HG03175 (cell line): ENCODE results near the gene BCL11A.

ENCODE experiments used
- ATAC-seq: cut with Tn5 transposase; IDR thresholded peaks from one replicate; pipeline ENCODE4 v1.9.1; 2021; ENCODE audit warnings: mild to moderate bottlenecking, moderate library complexity; ENCODE audit not compliant: unreplicated experiment

BCL11A gene

GRCh38 chr2:60548311-60548710 lies 5.1 kb downstream of the BCL11A start:
- ATAC-seq, result no peak

- ATAC-seq, result no peak
These were observed 5.6 kb downstream of the BCL11A start for GRCh38 chr2:60547841-60548240.

GRCh38 chr2:60546756-60547420 lies 6.6 kb downstream of the BCL11A start:
- ATAC-seq, result no peak

GRCh38 chr2:60544954-60545560 lies 8.4 kb downstream of the BCL11A start:
- ATAC-seq, result no peak

GRCh38 chr2:60544062-60544461 lies 9.4 kb downstream of the BCL11A start:
- no peak for ATAC-seq

- no peak for ATAC-seq
These were observed 12.3 kb downstream of the BCL11A start for GRCh38 chr2:60541056-60541651.

- no peak for ATAC-seq
These were observed 13.4 kb downstream of the BCL11A start for GRCh38 chr2:60540074-60540473.

GRCh38 chr2:60539140-60539539 lies 14.3 kb downstream of the BCL11A start:
- no peak for ATAC-seq

GRCh38 chr2:60538101-60538500 lies 15.4 kb downstream of the BCL11A start:
- no peak for ATAC-seq

- ATAC-seq, result no peak
These were observed 16.7 kb downstream of the BCL11A start for GRCh38 chr2:60536746-60537145.

- ATAC-seq, result peak; percentile 84
These were observed 17.7 kb downstream of the BCL11A start for GRCh38 chr2:60535685-60536312.

GRCh38 chr2:60534892-60535684 lies 18.4 kb downstream of the BCL11A start:
- no peak for ATAC-seq

- no peak for ATAC-seq
These were observed 19.3 kb downstream of the BCL11A start for GRCh38 chr2:60534052-60534685.

GRCh38 chr2:60533101-60534051 lies 20.1 kb downstream of the BCL11A start:
- ATAC-seq, result no peak

GRCh38 chr2:60532421-60532820 lies 21.0 kb downstream of the BCL11A start:
- no peak for ATAC-seq

GRCh38 chr2:60531701-60532133 lies 21.7 kb downstream of the BCL11A start:
- no peak for ATAC-seq

- ATAC-seq, result peak; percentile 74
These were observed 22.7 kb downstream of the BCL11A start for GRCh38 chr2:60530660-60531281.

GRCh38 chr2:60529785-60530627 lies 23.4 kb downstream of the BCL11A start:
- ATAC-seq, result no peak
